H1 (cell line): ENCODE data around the gene SHROOM3. TPM values are rescaled to one million over a fixed set of nuclear protein-coding genes. Genes with fewer than 3 reads are reported as not detected.

Source experiments
- CTCF ChIA-PET: fragments of 300-600 bp; sonication (Branson Sonifier 250); formaldehyde crosslinking; loops from one replicate; lab custom pipeline; 2021; ENCODE audit not compliant: partially characterized antibody; lab: Charles Lee
- POLR2A ChIA-PET: fragments of 300-600 bp; sonication (Branson Sonifier 250); formaldehyde crosslinking; loops from one replicate; lab custom pipeline; 2021; ENCODE audit warnings: inconsistent platforms; ENCODE audit not compliant: partially characterized antibody; lab: Charles Lee
- DNase-seq, 2 experiments: peaks; one replicate each; pipeline versions ENCODE4 v3.0.0 to v3.0.0-alpha.2; 2010 to 2022; ENCODE audit warnings: low spot score in 2 of 2, low read depth in 1 of 2, mixed read lengths in 1 of 2
- FAIRE-seq: peaks from 2 replicates; lab custom pipeline; 2011; peaks lifted over from hg19 to GRCh38; lab: Jason Lieb, UNC
- H2AFZ ChIP-seq: 2 replicates; pipeline ENCODE4 v1.8.1; 2012; ENCODE audit warnings: low read length, inconsistent platforms
- H2AK5ac ChIP-seq: 2 replicates; pipeline ENCODE4 v1.6.1; 2013; ENCODE audit warnings: low read depth, low read length
- H2BK120ac ChIP-seq: replicated peaks from 2 replicates; pipeline ENCODE3; 2013; ENCODE audit warnings: low read depth, low read length, inconsistent platforms
- H2BK12ac ChIP-seq: 2 replicates; pipeline ENCODE4 v1.6.1; 2013; ENCODE audit warnings: low read depth, low read length
- H2BK15ac ChIP-seq: 2 replicates; pipeline ENCODE4 v1.6.1; 2013; ENCODE audit warnings: low read length
- H2BK20ac ChIP-seq: 2 replicates; pipeline ENCODE4 v1.6.1; 2013; ENCODE audit warnings: low read length
- H2BK5ac ChIP-seq: 2 replicates; pipeline ENCODE4 v1.6.1; 2013; ENCODE audit warnings: low read depth, low read length
- H3K14ac ChIP-seq: 2 replicates; pipeline ENCODE4 v1.6.1; 2013; ENCODE audit warnings: inconsistent platforms; ENCODE audit not compliant: insufficient read length
- H3K18ac ChIP-seq: 2 replicates; pipeline ENCODE4 v1.6.1; 2013; ENCODE audit warnings: low read length; ENCODE audit errors: extremely low read depth
- H3K23ac ChIP-seq: 2 replicates; pipeline ENCODE4 v1.6.1; 2013; ENCODE audit warnings: inconsistent platforms; ENCODE audit not compliant: insufficient read length
- H3K23me2 ChIP-seq: 2 replicates; pipeline ENCODE4 v1.6.1; 2013; ENCODE audit warnings: low read depth, low read length
- H3K27ac ChIP-seq: 2 replicates; pipeline ENCODE4 v1.6.1; 2011; ENCODE audit warnings: low read depth, low read length, inconsistent platforms
- H3K27me3 ChIP-seq, 4 experiments: replicated peaks in 1 of 4; 1 replicate in 1 of 4; 2 replicates in 3 of 4; pipeline versions ENCODE4 v1.6.1 to v1.8.1; 2011 to 2013; ENCODE audit warnings: low read length in 3 of 4, mild to moderate bottlenecking in 3 of 4, inconsistent platforms in 2 of 4, mixed read lengths in 2 of 4, moderate library complexity in 1 of 4; ENCODE audit not compliant: control insufficient read depth in 3 of 4, insufficient read depth in 3 of 4; ENCODE audit errors: extremely low read depth in 1 of 4
- H3K36me3 ChIP-seq, 4 experiments: 2 replicates each; pipeline versions ENCODE4 v1.6.1 to v1.8.1; 2011 to 2013; ENCODE audit warnings: mild to moderate bottlenecking in 4 of 4, low read length in 3 of 4, moderate library complexity in 2 of 4, control low read depth in 1 of 4, inconsistent platforms in 1 of 4; ENCODE audit not compliant: insufficient read depth in 4 of 4, control insufficient read depth in 2 of 4
- H3K4ac ChIP-seq: replicated peaks from 2 replicates; pipeline ENCODE3; 2013; ENCODE audit warnings: low read length, low read depth, mixed read lengths, inconsistent platforms; ENCODE audit not compliant: insufficient read length
- H3K4me1 ChIP-seq, 4 experiments: replicated peaks in 1 of 4; 1 replicate in 1 of 4; 2 replicates in 3 of 4; pipeline versions ENCODE4 v1.6.1 to v1.8.1; 2011 to 2013; ENCODE audit warnings: low read length in 3 of 4, inconsistent platforms in 2 of 4, mixed read lengths in 1 of 4; ENCODE audit not compliant: insufficient read depth in 4 of 4, control insufficient read depth in 3 of 4
- H3K4me2 ChIP-seq, 2 experiments: 2 replicates each; pipeline versions ENCODE4 v1.6.1 to v1.8.1; 2011 to 2013; ENCODE audit warnings: low read depth in 2 of 2, low read length in 2 of 2, control low read depth in 1 of 2, inconsistent platforms in 1 of 2, mild to moderate bottlenecking in 1 of 2; ENCODE audit not compliant: insufficient read depth in 1 of 2
- H3K4me3 ChIP-seq, 4 experiments: fragments of 200-600, 300-600 bp in 1 of 4; sonication (generic), shearing (Covaris generic), sonication (Bioruptor Twin) in 1 of 4; 2 replicates each; pipeline versions ENCODE4 v1.5.1 to v1.8.1; 2011 to 2016; ENCODE audit warnings: low read length in 4 of 4, low read depth in 3 of 4, control low read depth in 2 of 4, inconsistent platforms in 2 of 4, mild to moderate bottlenecking in 2 of 4, mixed read lengths in 1 of 4, moderate library complexity in 1 of 4; ENCODE audit not compliant: insufficient read depth in 2 of 4; ENCODE audit errors: extremely low read depth in 1 of 4
- H3K56ac ChIP-seq: replicated peaks from 2 replicates; pipeline ENCODE3; 2013; ENCODE audit warnings: low read depth, mild to moderate bottlenecking, mixed read lengths, low read length, inconsistent platforms; ENCODE audit not compliant: insufficient read length
- H3K79me1 ChIP-seq: 2 replicates; pipeline ENCODE4 v1.6.1; 2013; ENCODE audit warnings: low read depth, low read length, control low read depth
- H3K79me2 ChIP-seq, 2 experiments: 2 replicates each; pipeline versions ENCODE4 v1.6.1 to v1.8.1; 2012 to 2013; ENCODE audit warnings: low read length in 2 of 2, mild to moderate bottlenecking in 2 of 2, inconsistent platforms in 1 of 2; ENCODE audit not compliant: insufficient read depth in 2 of 2, control insufficient read depth in 1 of 2
- H3K9ac ChIP-seq, 4 experiments: replicated peaks in 1 of 4; 1 replicate in 1 of 4; 2 replicates in 3 of 4; pipeline versions ENCODE4 v1.6.1 to v1.8.1; 2011 to 2013; ENCODE audit warnings: low read depth in 3 of 4, low read length in 3 of 4, control low read depth in 2 of 4, mild to moderate bottlenecking in 2 of 4, moderate library complexity in 2 of 4, inconsistent platforms in 1 of 4; ENCODE audit errors: extremely low read depth in 1 of 4
- H3K9me3 ChIP-seq, 2 experiments: 2 replicates each; pipeline versions ENCODE4 v1.6.1 to v1.8.1; 2012 to 2013; ENCODE audit warnings: mild to moderate bottlenecking in 2 of 2, moderate library complexity in 2 of 2, control low read depth in 1 of 2, inconsistent platforms in 1 of 2, low read depth in 1 of 2, low read length in 1 of 2, mixed read lengths in 1 of 2; ENCODE audit not compliant: insufficient read depth in 2 of 2
- H4K20me1 ChIP-seq, 2 experiments: replicated peaks in 1 of 2; 2 replicates each; pipeline versions ENCODE3 to v1.8.1; 2011 to 2013; ENCODE audit warnings: inconsistent platforms in 2 of 2, low read length in 2 of 2, mild to moderate bottlenecking in 1 of 2; ENCODE audit not compliant: insufficient read depth in 2 of 2, control insufficient read depth in 1 of 2
- H4K5ac ChIP-seq: 2 replicates; pipeline ENCODE4 v1.6.1; 2013; ENCODE audit warnings: low read length, low read depth, mixed read lengths, inconsistent platforms; ENCODE audit not compliant: insufficient read length
- H4K8ac ChIP-seq: 2 replicates; pipeline ENCODE4 v1.8.0; 2013; ENCODE audit warnings: mild to moderate bottlenecking, moderate library complexity, low read length, inconsistent platforms; ENCODE audit not compliant: insufficient read depth; ENCODE audit errors: extremely low read depth
- H4K91ac ChIP-seq: replicated peaks from 2 replicates; pipeline ENCODE3; 2013; ENCODE audit warnings: low read length, mixed read lengths, inconsistent platforms; ENCODE audit not compliant: insufficient read length
- BACH1 ChIP-seq: IDR thresholded peaks from 2 replicates; pipeline ENCODE4 v1.6.1; 2012; ENCODE audit warnings: low read length, improper control_type of control experiment
- BRCA1 ChIP-seq: IDR thresholded peaks from 2 replicates; pipeline ENCODE4 v1.6.1; 2012; ENCODE audit warnings: low read depth, low read length, improper control_type of control experiment
- EGR1 ChIP-seq: IDR thresholded peaks from 2 replicates; pipeline ENCODE4 v1.6.1; 2011; ENCODE audit warnings: low read depth, low read length, borderline replicate concordance
- EZH2 ChIP-seq: fragments of 200-600 bp; sonication (generic); IDR thresholded peaks from 2 replicates; pipeline ENCODE4 v1.7.1; 2012; ENCODE audit warnings: low read depth, mild to moderate bottlenecking, moderate library complexity, low read length, inconsistent platforms; ENCODE audit not compliant: severe bottlenecking
- WGBS, 2 experiments: shearing (Covaris generic) in 1 of 2; methylation state at CpG; one replicate each; pipeline versions ENCODE4 v1.1.6 to v1.1.7; 2013 to 2015; ENCODE audit warnings: low lambda C conversion rate in 2 of 2, mixed read lengths in 2 of 2, inconsistent platforms in 1 of 2, low coverage in 1 of 2, missing lambda C conversion rate in 1 of 2; ENCODE audit not compliant: insufficient replicate concordance in 2 of 2, insufficient coverage in 1 of 2, insufficient read length in 1 of 2; ENCODE audit errors: extremely low coverage in 1 of 2, missing lambda C conversion rate in 1 of 2; 5-methylcytosine and 5-hydroxymethylcytosine counted together
- polyA plus RNA-seq, 7 experiments: library from polyadenylated mRNA; depleted of rRNA in 3 of 7; stranded (reverse) in 5 of 7; unstranded in 2 of 7; fragments of >200 nt in 5 of 7; fragments of 200-250 nt in 2 of 7; gene quantifications; 1 replicate in 5 of 7; 2 replicates in 1 of 7; 4 replicates in 1 of 7; pipeline versions ENCODE4 v1.2.1 to v1.2.3, GENCODE V29; 2011 to 2013; ENCODE audit warnings: missing spikeins in 2 of 7, mixed read lengths in 2 of 7
- total RNA-seq: library from RNA; stranded (reverse); fragmentation: NEBNext Ultra II Directional; extraction: Animal tissue kit (Norgen Biotek cat#: 25700); gene quantifications from 2 replicates; pipeline ENCODE4 v1.2.1, GENCODE V29; 2021

The SHROOM3 gene
- total and polyA plus RNA-seq, 2 of the 8 experiments (the other 6 are each of a cell fraction or from before 2014, with no cell fraction given) = 15.8 to 34.0 TPM

DNA sequence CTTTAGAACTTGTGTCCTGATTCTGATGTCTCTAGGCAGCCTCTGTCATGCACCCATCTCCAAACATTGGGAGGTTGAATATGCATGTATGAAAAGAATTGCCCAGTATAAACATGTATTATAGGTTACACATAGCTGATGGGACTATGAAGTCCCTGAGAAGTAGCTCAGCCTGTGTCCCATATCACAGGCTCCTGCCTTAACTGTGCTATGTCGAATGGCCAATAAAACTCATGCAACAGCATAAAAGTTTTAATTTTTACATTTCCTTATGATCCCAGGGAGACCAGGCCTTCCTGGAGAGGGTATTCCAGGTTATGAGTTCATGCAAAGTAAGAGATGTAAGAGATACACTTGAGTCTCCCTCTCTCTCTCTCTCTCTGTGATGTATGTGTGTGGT is 217.4 kb downstream of the SHROOM3 start:
- H3K23ac ChIP-seq = no peak overlapping the region
- FAIRE-seq (no peak), DNase-seq (no peak)
- no peak overlapping the region for H2AFZ ChIP-seq
- H3K9me3 ChIP-seq = no peaks in the 10 kb centered on the region
- no peaks in the 10 kb centered on the region for H3K27me3 ChIP-seq
- CTCF ChIA-PET = interaction anchor here (0.9 to 3.5 kb wide), 8 partner anchors 10 to 543 kb away, joined by 3 to 12 read pairs (median 5); no protein-coding TSS in a partner anchor
- H3K4me2 ChIP-seq = no peak overlapping the region
- H2BK20ac ChIP-seq = no peak overlapping the region
- no peak overlapping the region for H3K4ac ChIP-seq
- 95% methylated on average over 1 of the region's 1 CpG; no CpG with 5 or more reads in 1 of the 2 experiments for WGBS, 2 experiments
- no peak overlapping the region for H3K14ac ChIP-seq
- H2BK5ac ChIP-seq = no peak overlapping the region
- H3K36me3 ChIP-seq = no peaks in the 10 kb centered on the region
- POLR2A ChIA-PET = interaction anchor here (0.6 kb wide), 1 partner anchor 62 kb away, joined by 5 read pairs; no protein-coding TSS in a partner anchor
- no peak overlapping the region for H3K4me3 ChIP-seq
- H3K56ac ChIP-seq = no peak overlapping the region
- no peaks in the 10 kb centered on the region for H3K79me1 ChIP-seq
- H2BK15ac ChIP-seq = no peak overlapping the region
- H4K5ac ChIP-seq = no peak overlapping the region
- H4K20me1 ChIP-seq = no peaks in the 10 kb centered on the region
- no peak overlapping the region for H2BK12ac ChIP-seq
- no peak overlapping the region for H2AK5ac ChIP-seq
- H3K18ac ChIP-seq = no peak overlapping the region
- H3K9ac ChIP-seq = no peak overlapping the region
- no peak overlapping the region for H3K27ac ChIP-seq
- H4K8ac ChIP-seq = no peak overlapping the region
- no peaks in the 10 kb centered on the region for H3K79me2 ChIP-seq
- H3K23me2 ChIP-seq = no peaks in the 10 kb centered on the region
- no peak overlapping the region for H4K91ac ChIP-seq
- H2BK120ac ChIP-seq = no peak overlapping the region
- H3K4me1 ChIP-seq = no peaks in the 10 kb centered on the region
- TF ChIP-seq EZH2 (no peak), BACH1 (no peak), BRCA1 (no peak), EGR1 (no peak)
